Natural killer cell (primary cell): Measurements from ENCODE around the gene PREP. TPM values are rescaled to one million over a fixed set of nuclear protein-coding genes. Genes with fewer than 3 reads are reported as not detected.
"Not testable (repeated sequence)": the region's sequence is repeated elsewhere in the genome, so short reads cannot be mapped to it uniquely, and the experiment has no call there.

Source experiments
- ATAC-seq, 3 donors: fragments of 150-1000 bp in 2 of 3; fragments of 200-7000 bp in 1 of 3; cut with Tn5 transposase; 1 replicate in 1 of 3; 2 replicates in 2 of 3; pipeline ENCODE4 v1.10.0; 2021; ENCODE audit warnings: mild to moderate bottlenecking in 2 of 3, moderate library complexity in 2 of 3
- DNase-seq, 2 donors: peaks; one replicate each; pipeline versions ENCODE4 v3.0.0 to v3.0.0-alpha.2; 2013 to 2021; ENCODE audit warnings: mixed read lengths in 1 of 2
- H3K27ac ChIP-seq: one replicate; pipeline ENCODE4 v1.5.1; 2013; ENCODE audit warnings: mild to moderate bottlenecking, low read length
- H3K27me3 ChIP-seq: one replicate; pipeline ENCODE4 v1.6.1; 2013; ENCODE audit warnings: low read length; ENCODE audit not compliant: control insufficient read depth, insufficient read depth
- H3K36me3 ChIP-seq: one replicate; pipeline ENCODE4 v1.6.1; 2013; ENCODE audit warnings: low read length; ENCODE audit not compliant: control insufficient read depth, insufficient read depth
- H3K4me1 ChIP-seq: one replicate; pipeline ENCODE4 v1.6.1; 2013; ENCODE audit warnings: low read length; ENCODE audit not compliant: control insufficient read depth, insufficient read depth
- H3K4me3 ChIP-seq: one replicate; pipeline ENCODE4 v1.5.1; 2013; ENCODE audit warnings: low read length
- H3K9me3 ChIP-seq: one replicate; pipeline ENCODE4 v1.6.1; 2013; ENCODE audit warnings: low read length; ENCODE audit not compliant: control insufficient read depth, insufficient read depth
- H3K27ac Mint-ChIP-seq, 2 donors: one replicate each; pipeline ENCODE4 v1.8.0; 2022; ENCODE audit warnings: mild to moderate bottlenecking in 2 of 2, mixed read lengths in 2 of 2, moderate library complexity in 1 of 2
- H3K27me3 Mint-ChIP-seq, 2 donors: one replicate each; pipeline ENCODE4 v1.8.0; 2022; ENCODE audit warnings: low read depth in 2 of 2, mixed read lengths in 2 of 2
- H3K36me3 Mint-ChIP-seq: one replicate; pipeline ENCODE4 v1.8.0; 2022; ENCODE audit warnings: mixed read lengths
- H3K4me1 Mint-ChIP-seq, 2 donors: one replicate each; pipeline ENCODE4 v1.8.0; 2022; ENCODE audit warnings: mixed read lengths in 2 of 2
- H3K4me3 Mint-ChIP-seq: one replicate; pipeline ENCODE4 v1.8.0; 2022; ENCODE audit warnings: mild to moderate bottlenecking, moderate library complexity, mixed read lengths
- H3K9me3 Mint-ChIP-seq, 2 donors: one replicate each; pipeline ENCODE4 v1.8.0; 2022; ENCODE audit warnings: mixed read lengths in 2 of 2
- CTCF ChIP-seq: fragments of 200-600 bp; IDR thresholded peaks from one replicate; pipeline ENCODE4 v1.8.0; 2022; ENCODE audit warnings: antibody characterized with exemption
- WGBS: methylation state at CpG from one replicate; pipeline ENCODE4 v1.1.7; 2013; ENCODE audit warnings: missing lambda C conversion rate; ENCODE audit not compliant: insufficient coverage; 5-methylcytosine and 5-hydroxymethylcytosine counted together
- intact Hi-C: fragments of 100-400 bp; cut with micrococcal nuclease; formaldehyde crosslinking; loops from one replicate; pipeline ENCODE4 v1.14.2; 2022
- total RNA-seq, 4 donors: library from RNA; stranded (reverse); fragments of 120-200 nt in 1 of 4; gene quantifications; one replicate each; pipeline versions ENCODE4 v1.2.3 to v1.2.4, GENCODE V29; 2013 to 2022

The PREP gene
- total RNA-seq, 3 donors from 2014 or later (not counting 1 experiment from before 2014, with no cell fraction given): 30.0 to 42.9 (median 37.1) TPM

GRCh38 chr6:105251689-105252088 lies 151.2 kb downstream of the PREP start:
- no peaks in the 10 kb centered on the region for H3K36me3 Mint-ChIP-seq
- intact Hi-C loops: no loop called here
- H3K27ac Mint-ChIP-seq: no peak overlapping the region
- Histone ChIP-seq H3K27ac (no peak overlapping the region), H3K4me1 (no peaks in the 10 kb centered on the region), H3K4me3 (no peak overlapping the region), H3K36me3 (no peaks in the 10 kb centered on the region), H3K9me3 (no peaks in the 10 kb centered on the region), H3K27me3 (no peaks in the 10 kb centered on the region)
- 95% methylated on average over 2 of the region's 2 CpGs for WGBS
- H3K4me3 Mint-ChIP-seq: no peak overlapping the region
- H3K9me3 Mint-ChIP-seq: no peaks in the 10 kb centered on the region
- DNase-seq (no peak), ATAC-seq (no peak)
- TF ChIP-seq CTCF: no peak
- peaks cover 9 to 10% of the 10 kb centered on the region in 2 donors for H3K27me3 Mint-ChIP-seq
- no peaks in the 10 kb centered on the region for H3K4me1 Mint-ChIP-seq

DNA sequence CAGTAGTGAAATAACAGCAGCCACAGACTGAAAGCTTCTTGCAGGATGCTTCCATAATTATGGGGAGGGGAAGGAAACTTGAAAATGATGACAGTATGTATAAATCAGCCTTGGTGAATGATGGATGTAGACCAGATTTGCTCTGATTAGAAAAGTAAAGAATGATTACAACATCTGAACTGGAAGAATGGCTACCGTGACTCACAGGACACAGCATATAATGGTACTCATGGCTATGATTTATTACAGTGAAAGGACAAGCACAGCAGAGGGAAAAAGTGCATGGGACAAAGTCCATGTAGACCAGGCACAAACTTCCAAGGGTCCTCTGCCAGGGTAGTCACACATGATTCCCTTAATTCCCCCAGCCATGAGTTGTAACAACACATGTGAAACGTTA lies 152.3 kb downstream of the PREP start:
- intact Hi-C loops: no loop called here
- Mint-ChIP-seq H3K9me3 (no peaks in the 10 kb centered on the region), H3K27me3 (peaks cover 0 to 8% of the 10 kb centered on the region in 2 donors), H3K36me3 (no peaks in the 10 kb centered on the region), H3K4me3 (no peak overlapping the region), H3K4me1 (no peaks in the 10 kb centered on the region), H3K27ac (no peak overlapping the region)
- 69% methylated on average over 2 of the region's 2 CpGs for WGBS
- no peak for TF ChIP-seq CTCF
- H3K9me3 ChIP-seq: no peaks in the 10 kb centered on the region
- no peak for DNase-seq
- no peak for ATAC-seq
- H3K36me3 ChIP-seq: no peaks in the 10 kb centered on the region
- no peak overlapping the region for H3K4me3 ChIP-seq
- no peak overlapping the region for H3K27ac ChIP-seq
- no peaks in the 10 kb centered on the region for H3K4me1 ChIP-seq
- H3K27me3 ChIP-seq: no peaks in the 10 kb centered on the region

- ATAC-seq (no peak), DNase-seq (no peak)
- no peak for TF ChIP-seq CTCF
- H3K4me3 Mint-ChIP-seq: no peak overlapping the region
- peaks cover 4 to 39% of the 10 kb centered on the region in 2 donors for H3K27me3 Mint-ChIP-seq
- H3K27me3 ChIP-seq: peaks cover 3% of the 10 kb centered on the region
- no peak overlapping the region for H3K27ac ChIP-seq
- H3K36me3 ChIP-seq: no peaks in the 10 kb centered on the region
- intact Hi-C loops: no loop called here
- no peaks in the 10 kb centered on the region for H3K9me3 ChIP-seq
- no peaks in the 10 kb centered on the region for H3K4me1 Mint-ChIP-seq
- H3K27ac Mint-ChIP-seq: no peak overlapping the region
- H3K36me3 Mint-ChIP-seq: no peaks in the 10 kb centered on the region
- WGBS: 70% methylated on average over 2 of the region's 2 CpGs
- H3K9me3 Mint-ChIP-seq: peaks cover 0 to under 1% of the 10 kb centered on the region in 2 donors
- no peaks in the 10 kb centered on the region for H3K4me1 ChIP-seq
- H3K4me3 ChIP-seq: no peak overlapping the region
These were observed 159.4 kb downstream of the PREP start for GRCh38 chr6:105243487-105243886.

DNA sequence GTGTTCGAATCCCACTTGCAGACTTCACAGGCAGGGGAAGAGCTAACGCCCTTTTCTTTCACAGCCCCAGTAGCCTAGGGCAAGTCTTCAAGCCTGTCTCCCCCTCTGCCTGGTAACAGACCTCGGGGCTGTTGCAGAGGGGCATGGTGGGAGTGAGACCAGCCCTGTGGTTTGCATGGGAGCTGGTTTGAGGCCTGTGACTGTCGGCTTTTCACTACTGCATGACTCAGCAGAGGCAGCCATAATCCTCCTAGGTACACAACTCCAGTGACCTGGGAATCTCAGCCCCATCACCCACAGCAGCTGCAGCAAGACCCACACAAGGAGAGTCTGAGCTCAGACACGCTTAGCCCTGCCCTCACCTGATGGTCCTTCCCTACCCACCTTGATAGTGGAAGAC lies 167.7 kb downstream of the PREP start:
- H3K4me1 ChIP-seq: no peaks in the 10 kb centered on the region
- TF ChIP-seq CTCF: no peak
- no peaks in the 10 kb centered on the region for H3K4me1 Mint-ChIP-seq
- no peaks in the 10 kb centered on the region for H3K9me3 ChIP-seq
- H3K27me3 ChIP-seq: no peaks in the 10 kb centered on the region
- peaks cover 0 to 6% of the 10 kb centered on the region in 2 donors for H3K9me3 Mint-ChIP-seq
- H3K27ac Mint-ChIP-seq: no peak overlapping the region
- no peak overlapping the region for H3K4me3 Mint-ChIP-seq
- ATAC-seq (no peak), DNase-seq (no peak)
- WGBS: 81% methylated on average over 5 of the region's 5 CpGs
- no peak overlapping the region for H3K4me3 ChIP-seq
- H3K27ac ChIP-seq: no peak overlapping the region
- H3K27me3 Mint-ChIP-seq: peaks cover 11 to 46% of the 10 kb centered on the region in 2 donors
- peaks cover 12% of the 10 kb centered on the region for H3K36me3 Mint-ChIP-seq
- H3K36me3 ChIP-seq: no peaks in the 10 kb centered on the region
- intact Hi-C loops: no loop called here

DNA sequence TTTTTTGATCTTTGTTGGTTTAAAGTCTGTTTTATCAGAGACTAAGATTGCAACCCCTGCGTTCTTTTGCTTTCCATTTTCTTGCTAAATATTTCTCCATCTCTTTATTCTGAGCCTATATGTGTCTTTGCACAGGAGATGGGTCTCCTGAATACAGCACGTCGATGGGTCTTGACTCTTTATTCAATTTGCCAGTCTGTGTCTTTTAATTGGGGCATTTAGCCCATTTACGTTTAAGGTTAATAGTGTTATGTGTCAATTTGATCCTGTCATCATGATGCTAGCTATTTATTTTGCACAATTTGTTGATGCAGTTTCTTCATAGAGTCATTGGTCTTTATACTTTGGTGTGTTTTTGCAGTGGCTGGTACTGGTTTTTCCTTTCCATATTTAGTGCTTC lies 171.1 kb downstream of the PREP start:
- H3K27me3 Mint-ChIP-seq: peaks cover 10 to 25% of the 10 kb centered on the region in 2 donors
- H3K4me1 ChIP-seq, intact Hi-C loops, H3K9me3 ChIP-seq, H3K36me3 ChIP-seq, H3K36me3 Mint-ChIP-seq, ATAC-seq, H3K27ac ChIP-seq, DNase-seq, H3K4me1 Mint-ChIP-seq, H3K4me3 Mint-ChIP-seq, H3K27me3 ChIP-seq, H3K9me3 Mint-ChIP-seq, H3K27ac Mint-ChIP-seq, H3K4me3 ChIP-seq: not testable (repeated sequence)
- 96% methylated on average over 4 of the region's 4 CpGs for WGBS
